GM18868 (cell line): Measurements from ENCODE around the gene SLC22A12.
"Not testable (repeated sequence)": the region's sequence is repeated elsewhere in the genome, so short reads cannot be mapped to it uniquely, and the experiment has no call there.

Experiments used
- ATAC-seq: cut with Tn5 transposase; IDR thresholded peaks from one replicate; pipeline ENCODE4 v1.9.1; 2021; ENCODE audit warnings: mild to moderate bottlenecking, moderate library complexity; ENCODE audit not compliant: unreplicated experiment

SLC22A12 gene

DNA sequence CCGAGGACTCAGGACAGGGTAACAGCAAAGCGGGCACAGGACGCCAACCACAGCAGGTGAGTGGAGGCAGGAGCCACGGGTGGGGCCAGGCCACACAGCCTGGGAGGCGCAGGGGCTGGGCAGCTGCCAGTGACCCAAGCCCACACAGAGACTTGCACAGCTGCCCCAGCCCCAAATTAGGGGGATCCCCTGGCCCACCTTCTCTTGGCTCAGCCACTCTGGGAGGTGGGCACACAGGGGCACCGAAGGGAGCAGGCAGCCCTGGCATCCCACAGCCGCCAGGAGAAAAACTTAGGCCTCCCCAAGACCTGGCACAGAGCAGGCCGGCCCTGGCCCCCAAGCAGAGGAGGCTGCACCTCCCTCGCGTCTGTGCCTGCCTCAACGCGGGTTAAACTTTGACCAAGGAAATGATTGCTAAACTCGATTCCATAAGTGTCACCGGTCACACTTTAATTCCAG, at the start of gene SLC22A12:
Gene SLC22A12 (plus strand): TSS at position 458 of the 459 bp plus-strand sequence. CDS start 337 bp downstream, outside the sequence.
- no peak for ATAC-seq

DNA sequence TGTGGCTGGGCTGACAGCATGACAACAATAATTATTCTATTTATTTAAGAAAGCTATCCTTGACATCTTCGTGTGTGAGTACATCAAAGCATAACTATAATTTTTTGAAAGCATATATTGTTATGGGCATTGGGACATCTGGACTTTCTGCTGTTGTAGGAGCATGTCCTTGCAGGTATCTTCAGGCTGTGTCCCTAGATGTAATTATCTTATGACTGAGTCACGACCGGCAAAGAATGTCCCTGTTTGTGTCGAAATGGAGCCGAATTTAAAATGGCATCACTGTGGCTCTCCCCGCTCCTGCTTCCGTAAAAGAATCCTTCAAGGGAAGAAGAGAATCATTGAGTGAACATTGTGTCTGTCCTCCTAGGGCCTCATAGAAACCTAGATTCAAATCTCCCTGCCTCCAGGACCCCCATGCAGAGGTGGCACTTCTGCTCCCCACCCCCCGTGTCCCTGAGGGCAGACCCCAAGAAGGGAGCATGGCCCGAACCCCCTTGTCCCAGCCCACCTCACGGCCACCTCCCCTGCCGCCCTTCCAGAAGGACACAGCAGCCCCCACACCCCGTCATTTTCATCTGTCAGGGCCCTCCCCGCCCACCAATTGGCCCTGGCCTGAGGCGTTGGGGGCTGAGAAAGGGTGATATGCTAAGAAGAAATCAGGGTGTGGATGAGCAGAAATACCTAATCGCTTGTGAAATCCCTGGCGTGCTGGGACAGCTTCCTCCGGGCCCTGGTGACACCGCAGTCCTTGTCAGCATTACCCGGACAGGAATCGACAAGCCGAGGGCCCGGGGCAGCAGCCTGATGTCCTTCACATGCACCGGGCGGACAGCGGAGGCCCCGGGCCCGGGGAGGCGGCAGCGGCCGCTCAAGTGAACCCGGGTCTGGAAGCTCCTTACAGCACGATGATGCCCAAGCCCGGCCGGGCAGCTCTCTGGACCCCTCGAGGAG, 48.6 kb upstream of the SLC22A12 start:
- ATAC-seq, result no peak

DNA sequence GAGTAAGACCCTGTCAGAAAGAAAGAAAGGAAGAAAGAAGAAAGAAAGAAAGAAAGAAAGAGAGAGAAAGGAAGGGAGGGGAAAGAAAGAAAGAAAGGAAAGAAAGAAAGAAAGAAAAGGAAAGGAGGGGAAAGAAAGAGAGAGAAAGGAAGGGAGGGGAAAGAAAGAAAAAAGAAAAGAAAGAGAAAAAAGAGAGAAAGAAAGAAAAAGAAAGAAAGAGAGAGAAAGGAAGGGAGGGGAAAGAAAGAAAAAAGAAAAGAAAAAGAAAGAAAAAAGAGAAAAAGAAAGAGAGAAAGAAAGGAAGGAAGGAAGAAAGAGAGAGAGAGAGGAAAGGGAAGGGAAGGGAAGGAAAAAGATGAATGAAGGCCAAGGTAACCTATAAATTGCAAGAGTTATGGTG, 47.2 kb upstream of the SLC22A12 start:
- no peak for ATAC-seq

DNA sequence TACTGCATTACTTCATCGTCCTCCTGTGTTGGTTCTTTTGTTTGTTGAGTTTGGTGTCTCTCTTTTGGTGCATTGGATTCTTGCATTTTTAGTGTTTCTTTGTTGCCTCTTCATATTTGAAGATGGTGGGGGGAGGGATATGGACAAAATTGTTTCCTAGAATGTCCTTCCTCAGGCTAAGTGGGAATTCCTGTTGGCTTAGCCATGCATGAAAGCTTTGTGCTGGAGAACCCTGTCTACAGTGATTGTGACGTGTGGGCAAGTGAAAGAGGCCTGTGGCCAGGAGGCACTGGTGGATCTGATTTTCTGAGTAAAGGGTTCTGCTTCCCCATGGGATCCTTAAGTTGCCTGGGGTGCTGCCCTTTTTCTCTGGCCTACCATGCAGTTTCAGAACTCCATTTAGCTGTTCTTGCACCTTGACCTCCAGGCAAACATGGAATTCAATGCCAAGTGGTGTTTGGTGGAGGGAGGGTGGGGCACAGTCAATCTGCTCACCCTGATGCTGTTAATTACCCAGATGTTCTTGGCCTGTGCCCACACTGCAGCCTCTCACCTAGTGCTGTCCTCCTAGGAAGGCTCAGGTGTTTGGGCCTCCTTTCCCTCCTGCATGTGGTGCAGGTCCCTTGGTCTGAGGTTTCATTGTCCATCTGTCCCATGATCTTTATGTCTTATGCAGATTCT, 46.3 kb upstream of the SLC22A12 start:
- no peak for ATAC-seq

DNA sequence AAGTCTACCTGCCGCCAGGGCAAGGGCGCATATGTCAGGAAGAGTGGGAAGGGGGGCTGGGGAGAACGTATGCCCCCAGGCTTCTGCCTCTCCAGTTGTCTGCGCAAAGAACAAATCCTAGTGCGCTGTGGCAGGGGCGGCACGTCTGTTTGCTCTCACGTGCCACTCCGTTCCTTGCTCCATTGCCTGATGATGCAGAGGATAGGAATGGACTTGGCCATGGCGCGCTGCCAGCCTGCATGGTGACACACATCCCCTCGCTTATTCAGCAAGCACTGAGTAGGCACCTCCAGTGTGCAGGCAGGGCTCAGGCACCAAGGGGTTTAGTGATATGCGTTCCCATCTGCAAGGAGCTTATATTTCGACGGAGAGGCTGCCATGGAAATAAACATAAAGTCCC, 45.4 kb upstream of the SLC22A12 start:
- ATAC-seq, result no peak

DNA sequence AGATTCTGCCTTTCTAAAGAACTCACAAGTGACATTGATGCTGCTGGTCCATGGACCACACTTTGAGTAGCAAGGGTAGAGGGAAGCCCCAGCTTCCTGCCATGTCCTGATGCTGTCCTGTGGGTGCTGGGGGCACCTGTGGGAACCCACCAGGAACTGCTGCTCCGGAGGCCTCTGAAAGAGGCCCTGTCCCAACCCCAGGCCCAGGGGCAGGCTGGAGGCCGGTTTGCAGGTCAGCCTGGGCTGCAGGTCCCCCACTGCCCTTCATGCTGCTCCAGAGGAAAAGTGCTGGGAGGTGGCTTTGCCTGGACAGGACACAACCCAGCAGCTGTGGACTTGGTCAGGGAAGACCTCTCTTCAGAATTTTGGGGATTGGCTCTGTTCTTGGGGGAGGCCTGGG, 44.8 kb upstream of the SLC22A12 start:
- no peak for ATAC-seq

DNA sequence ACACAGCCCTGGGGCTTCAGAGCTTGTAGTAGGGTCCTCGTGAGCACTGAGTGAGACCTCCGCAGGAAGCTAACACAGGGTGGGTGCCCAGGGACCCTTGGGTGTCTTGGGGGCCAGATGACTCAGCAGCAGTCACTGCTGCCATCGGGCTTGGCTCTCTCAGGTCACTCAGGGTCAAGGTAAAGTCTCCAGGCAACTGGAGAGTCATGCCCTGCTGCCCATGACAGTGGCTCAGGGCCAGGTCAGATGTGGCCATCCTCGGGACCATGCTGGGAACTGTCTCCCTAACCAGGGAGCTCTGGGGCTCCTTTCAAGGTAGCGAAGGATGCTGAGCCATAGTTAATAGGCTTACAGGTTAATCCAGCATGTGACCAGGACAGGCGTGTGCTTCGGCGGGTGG, 44.4 kb upstream of the SLC22A12 start:
- ATAC-seq, result no peak

DNA sequence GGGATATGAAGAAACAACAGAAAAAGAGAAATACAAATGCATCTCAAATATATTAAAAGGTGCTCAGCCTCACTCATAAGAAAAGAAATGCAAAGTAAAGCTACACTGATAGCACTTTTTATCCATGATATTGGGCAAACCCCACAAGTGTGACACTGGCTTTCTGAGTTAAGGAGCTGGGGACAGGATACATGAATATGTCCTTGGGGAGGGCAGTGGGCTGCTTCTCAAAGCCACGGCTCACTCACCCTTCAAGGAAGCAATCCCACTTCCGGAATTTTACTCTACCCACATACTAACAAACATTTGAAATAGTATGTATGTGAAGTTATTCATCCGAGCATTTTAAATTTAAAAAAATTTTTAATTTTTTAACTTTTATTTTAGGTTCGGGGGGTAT, 41.1 kb upstream of the SLC22A12 start:
- ATAC-seq, result no peak

DNA sequence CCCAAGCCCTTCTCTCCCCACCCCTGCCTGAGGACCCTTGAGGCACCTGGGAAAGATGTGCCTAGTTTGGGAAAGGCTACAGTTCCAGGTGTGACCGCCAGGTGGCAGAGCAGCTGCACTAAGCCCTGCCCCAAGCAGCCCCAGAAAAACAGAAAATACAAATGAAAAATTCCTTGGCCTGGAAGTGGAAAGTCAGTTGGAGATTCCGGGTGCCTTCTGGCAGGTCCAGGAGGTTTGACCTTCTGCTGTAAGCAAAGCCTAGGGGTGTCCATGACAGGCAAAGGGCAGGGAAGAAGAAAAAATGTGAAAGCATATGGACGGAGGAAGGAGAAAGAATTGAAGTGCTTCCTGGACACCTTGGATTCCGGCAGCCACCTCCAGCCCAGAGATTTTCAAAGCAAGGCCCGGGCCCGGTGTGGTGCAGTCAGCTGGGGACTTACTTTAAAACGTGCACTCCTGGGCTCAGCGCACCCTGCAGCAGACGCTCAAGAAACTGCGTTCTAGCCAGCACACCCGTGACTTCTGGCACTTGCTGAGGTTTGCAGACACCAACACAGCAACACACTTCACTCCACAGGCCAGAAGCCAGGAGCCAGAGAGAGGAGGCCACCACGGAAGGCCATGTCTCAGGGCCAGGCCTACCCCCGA, 37.3 kb upstream of the SLC22A12 start:
- no peak for ATAC-seq

DNA sequence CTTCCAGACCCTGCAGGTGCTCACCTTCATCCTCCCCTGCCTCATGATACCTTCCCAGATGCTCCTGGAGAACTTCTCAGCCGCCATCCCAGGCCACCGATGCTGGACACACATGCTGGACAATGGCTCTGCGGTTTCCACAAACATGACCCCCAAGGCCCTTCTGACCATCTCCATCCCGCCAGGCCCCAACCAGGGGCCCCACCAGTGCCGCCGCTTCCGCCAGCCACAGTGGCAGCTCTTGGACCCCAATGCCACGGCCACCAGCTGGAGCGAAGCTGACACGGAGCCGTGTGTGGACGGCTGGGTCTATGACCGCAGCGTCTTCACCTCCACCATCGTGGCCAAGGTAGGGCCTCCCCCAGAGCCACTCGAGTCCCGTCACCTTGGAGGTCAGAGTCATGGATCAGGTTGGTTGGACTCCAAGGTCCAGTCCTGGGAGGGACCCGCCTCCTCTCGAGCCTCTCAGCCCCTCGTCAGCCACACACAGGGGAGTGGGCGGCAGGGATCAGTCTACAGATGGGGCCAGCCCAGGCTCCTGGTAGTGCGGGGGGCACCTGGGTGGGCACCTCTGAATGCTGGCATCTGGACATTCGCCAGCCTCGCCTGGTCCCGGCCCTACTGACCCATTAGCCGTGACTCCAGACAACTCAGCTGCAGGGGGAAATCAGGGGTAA, 34.8 kb upstream of the SLC22A12 start:
- no peak for ATAC-seq

DNA sequence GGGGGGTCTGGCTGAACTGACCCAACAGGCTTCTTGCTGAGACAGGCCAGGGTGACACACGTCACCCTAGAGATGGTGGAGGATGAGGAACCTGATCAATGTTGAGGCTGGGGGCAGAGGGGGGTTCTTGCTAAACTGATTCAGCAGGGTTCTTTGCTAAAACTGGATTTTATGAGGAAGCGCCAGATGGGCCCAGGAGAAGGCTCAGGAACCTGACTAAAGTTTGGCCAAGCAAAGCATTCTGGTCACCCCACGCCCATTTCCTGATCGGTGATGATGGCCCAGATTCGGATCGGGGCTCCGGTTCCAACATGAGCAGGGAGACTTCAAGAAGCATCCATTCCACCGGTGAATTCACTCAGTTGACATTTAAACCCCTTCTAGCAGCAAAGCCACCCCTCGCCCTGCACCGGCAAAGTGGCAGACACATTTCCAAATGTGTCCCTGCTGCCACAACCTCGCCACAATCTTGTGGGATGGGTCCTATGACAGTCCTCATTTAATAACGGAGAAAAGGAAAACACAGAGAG, 34.2 kb upstream of the SLC22A12 start:
- ATAC-seq, result no peak

DNA sequence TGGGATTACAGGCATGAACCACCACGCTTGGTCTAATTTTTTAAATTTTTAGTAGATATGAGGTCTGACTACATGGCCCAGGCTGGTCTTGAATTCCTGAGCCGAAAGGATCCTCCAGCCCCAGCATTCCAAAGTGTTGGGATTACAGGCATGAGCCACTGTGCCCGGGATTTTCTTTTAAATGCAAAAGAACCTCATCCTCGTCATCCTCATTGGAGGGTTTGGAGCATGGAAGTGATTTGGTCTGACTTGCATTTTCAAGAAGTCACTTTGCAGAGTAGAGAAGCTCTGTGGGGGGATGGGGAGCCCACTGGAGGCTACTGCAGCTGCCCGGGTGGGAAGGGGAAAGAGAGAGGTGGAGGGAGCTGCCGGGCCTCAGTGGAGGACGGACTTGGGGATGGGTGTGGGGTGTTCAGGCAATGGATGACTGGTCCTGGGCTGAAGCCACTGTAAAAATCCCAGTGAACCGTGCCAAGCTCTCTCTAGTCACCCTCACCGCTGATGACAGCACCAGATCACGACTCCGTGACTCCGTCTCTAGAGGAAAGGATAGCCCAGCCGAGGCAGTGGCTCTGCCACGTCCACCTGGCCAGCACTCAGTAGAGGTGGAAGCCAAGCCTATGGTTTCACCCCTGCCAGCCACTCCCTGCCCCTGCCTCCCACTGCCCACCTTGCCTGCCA, 32.8 kb upstream of the SLC22A12 start:
- ATAC-seq, result no peak

DNA sequence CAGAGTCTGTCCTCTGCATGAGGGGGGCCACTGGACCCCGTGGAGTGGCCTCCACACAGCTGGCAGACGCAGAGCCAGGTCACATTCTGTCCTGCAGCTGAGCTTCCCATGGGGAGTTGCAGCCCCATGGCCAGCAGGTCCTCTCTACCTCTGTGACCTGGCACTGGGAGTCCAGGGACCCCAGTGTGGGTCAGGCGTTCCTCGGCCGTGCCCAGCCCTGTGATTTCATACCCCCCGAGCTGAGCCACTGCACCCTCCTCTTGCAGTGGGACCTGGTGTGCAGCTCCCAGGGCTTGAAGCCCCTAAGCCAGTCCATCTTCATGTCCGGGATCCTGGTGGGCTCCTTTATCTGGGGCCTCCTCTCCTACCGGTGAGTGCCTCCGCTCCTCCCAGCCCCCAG, 32.2 kb upstream of the SLC22A12 start:
- no peak for ATAC-seq

DNA sequence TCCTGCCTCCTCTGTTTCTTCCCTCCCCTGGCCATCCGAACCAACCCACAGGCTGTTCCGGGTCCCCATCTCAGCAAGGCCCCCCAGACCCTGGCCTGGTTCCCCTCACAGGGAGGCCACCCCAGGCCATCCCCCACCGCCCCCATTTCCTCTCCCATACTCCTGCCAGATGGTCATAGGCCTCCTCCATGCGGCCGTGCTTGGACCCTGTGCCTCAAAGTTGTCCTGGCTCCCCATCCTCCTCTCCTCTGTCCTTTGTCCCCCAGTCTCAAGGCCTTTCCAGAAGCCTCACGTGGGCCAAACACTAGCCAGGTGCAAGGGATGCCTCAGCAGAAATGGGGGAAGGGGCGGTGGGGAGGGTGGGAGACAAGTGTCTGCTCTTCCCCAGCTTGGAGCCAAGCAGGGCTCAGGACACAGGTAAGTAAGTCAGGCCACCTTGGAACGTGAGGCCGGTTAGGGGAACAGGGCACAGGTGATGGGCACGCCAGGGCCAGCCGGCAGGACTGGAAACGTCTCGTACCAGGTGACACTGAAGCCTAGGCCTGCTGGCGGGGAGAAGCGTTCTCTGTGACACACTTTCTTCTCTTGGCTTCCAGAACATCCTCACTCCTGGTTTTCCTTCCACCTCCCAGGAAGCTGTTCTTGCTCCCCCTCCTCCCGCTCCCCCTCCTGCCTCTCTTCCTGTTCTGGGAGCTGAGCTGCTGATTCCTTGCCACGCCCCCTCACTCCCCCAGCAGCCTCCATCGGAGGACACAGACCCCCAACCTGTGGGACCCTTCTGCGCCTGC, 31.5 kb upstream of the SLC22A12 start:
- no peak for ATAC-seq

DNA sequence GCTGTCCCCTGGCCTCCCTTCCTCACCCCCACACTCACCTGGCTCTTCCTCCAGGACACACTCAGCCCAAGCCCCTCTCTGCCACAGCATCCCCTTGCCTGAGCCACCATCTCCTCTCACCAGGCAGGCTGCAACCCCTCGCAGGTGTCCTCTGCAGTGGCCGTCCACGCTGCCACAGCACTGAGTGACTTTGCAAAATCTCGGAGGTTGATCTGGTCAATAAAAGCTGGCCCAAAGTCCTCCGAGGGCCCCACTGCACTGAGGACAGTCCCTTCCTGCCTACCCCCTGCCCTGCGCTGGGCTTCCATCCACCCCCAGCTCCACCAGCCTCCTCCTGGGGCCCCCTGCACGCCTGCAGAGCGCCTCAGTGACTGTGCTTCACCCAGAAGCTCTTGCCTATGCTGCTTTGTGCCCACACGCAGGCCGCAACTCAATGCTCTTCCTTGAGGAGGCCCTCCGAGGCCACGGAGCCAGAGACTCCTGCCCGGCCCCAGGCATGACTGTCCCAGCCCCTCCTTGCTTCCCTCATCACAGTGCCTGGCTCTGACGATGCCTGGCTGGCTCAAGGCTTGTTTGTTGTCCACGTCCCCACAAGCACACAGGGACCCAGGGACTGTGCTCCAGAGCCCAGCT, 30.8 kb upstream of the SLC22A12 start:
- ATAC-seq, result no peak

DNA sequence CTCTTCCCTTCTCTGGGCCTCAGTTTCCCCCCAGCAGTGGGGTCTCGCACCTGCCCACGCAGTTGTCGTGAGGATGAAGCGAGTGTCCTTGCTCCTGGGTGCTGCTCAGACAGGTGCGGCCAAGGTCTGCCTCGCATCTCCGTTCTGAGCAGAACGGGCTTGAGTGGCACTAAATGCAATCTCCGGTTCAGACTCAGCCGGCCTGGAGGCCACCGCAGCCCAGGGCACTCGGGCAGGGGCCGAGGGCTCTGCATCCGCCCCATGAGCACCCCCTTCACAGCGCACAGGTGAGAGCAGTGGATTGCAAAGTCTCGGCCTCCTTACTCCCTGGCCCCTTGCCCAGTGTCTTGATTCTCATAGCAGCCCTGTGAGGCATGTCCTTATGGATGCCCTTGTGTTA, 30.1 kb upstream of the SLC22A12 start:
- ATAC-seq, result no peak

DNA sequence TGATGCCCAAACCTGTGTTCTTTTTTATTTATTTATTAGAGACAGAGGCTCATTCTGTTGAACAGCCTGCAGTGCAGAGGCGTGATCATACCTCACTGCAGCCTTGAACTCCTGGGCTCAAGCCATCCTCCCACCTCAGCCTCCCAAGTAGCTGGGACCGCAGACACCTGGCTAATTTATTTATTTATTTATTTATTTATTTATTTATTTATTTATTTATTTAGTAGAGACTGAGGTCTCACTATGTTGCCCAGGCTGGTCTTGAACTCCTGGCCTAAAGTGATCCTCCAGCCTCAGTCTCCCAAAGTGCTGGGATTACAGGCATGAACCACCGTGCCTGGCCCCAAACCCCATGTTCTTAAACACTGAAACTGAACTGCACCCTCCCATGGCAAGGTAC, 29.6 kb upstream of the SLC22A12 start:
- not testable (repeated sequence) for ATAC-seq

DNA sequence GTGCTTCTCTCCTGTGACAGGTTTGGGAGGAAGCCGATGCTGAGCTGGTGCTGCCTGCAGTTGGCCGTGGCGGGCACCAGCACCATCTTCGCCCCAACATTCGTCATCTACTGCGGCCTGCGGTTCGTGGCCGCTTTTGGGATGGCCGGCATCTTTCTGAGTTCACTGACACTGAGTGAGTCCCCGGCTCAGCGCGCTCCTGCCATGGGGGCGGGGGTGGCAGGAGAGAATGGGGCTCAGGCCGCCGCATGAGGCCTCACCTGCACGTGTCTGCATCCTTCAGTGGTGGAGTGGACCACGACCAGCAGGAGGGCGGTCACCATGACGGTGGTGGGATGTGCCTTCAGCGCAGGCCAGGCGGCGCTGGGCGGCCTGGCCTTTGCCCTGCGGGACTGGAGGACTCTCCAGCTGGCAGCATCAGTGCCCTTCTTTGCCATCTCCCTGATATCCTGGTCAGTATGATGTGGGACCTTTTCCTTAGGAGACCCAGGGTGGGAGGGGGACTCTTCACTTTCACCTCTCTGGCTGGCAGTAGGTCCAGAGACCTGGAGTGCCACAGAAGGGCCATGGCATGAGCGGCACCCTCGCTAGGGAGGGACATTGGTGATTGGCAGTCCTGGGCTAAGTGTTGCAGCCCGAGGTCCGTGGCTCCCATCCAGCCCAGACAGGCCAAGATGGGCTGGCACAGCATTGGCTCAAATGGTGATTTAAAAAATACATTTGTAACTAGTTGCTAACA, 28.9 kb upstream of the SLC22A12 start:
- ATAC-seq, result no peak
